Endodermal cell (in vitro differentiated cells): ENCODE measurements around the gene DPF3. TPM values are rescaled to one million over a fixed set of nuclear protein-coding genes. Genes with fewer than 3 reads are reported as not detected.

Experiments
- DNase-seq: peaks from one replicate; pipeline ENCODE4 v3.0.0-alpha.2; 2017
- H3K27ac ChIP-seq: 2 replicates; pipeline ENCODE4 v1.5.1; 2013; ENCODE audit warnings: mild to moderate bottlenecking, low read depth, low read length, moderate library complexity
- H3K27me3 ChIP-seq: 2 replicates; pipeline ENCODE4 v1.6.1; 2013; ENCODE audit warnings: mild to moderate bottlenecking, low read length, moderate library complexity; ENCODE audit not compliant: insufficient read depth, control insufficient read depth, poor library complexity, severe bottlenecking
- H3K36me3 ChIP-seq: 2 replicates; pipeline ENCODE4 v1.7.0; 2013; ENCODE audit warnings: mild to moderate bottlenecking, low read length, moderate library complexity; ENCODE audit not compliant: control insufficient read depth, insufficient read depth
- H3K4me1 ChIP-seq: one replicate; pipeline ENCODE4 v1.7.0; 2013; ENCODE audit warnings: low read length; ENCODE audit not compliant: control insufficient read depth, insufficient read depth
- H3K4me3 ChIP-seq: 2 replicates; pipeline ENCODE4 v1.5.1; 2013; ENCODE audit warnings: mild to moderate bottlenecking, low read length, moderate library complexity
- H3K9ac ChIP-seq: 2 replicates; pipeline ENCODE4 v1.6.1; 2013; ENCODE audit warnings: mild to moderate bottlenecking, low read length, moderate library complexity; ENCODE audit not compliant: poor library complexity, severe bottlenecking; ENCODE audit errors: extremely low read depth
- H3K9me3 ChIP-seq: 2 replicates; pipeline ENCODE4 v1.6.1; 2013; ENCODE audit warnings: mild to moderate bottlenecking, low read length, moderate library complexity; ENCODE audit not compliant: control insufficient read depth
- H3K27ac Mint-ChIP-seq: 2 replicates; pipeline ENCODE4 v1.8.0; 2020; ENCODE audit warnings: mixed read lengths
- H3K27me3 Mint-ChIP-seq: 2 replicates; pipeline ENCODE4 v1.8.0; 2021; ENCODE audit warnings: mild to moderate bottlenecking, mixed read lengths; ENCODE audit not compliant: insufficient read depth
- H3K36me3 Mint-ChIP-seq: 2 replicates; pipeline ENCODE4 v1.8.0; 2020; ENCODE audit warnings: low read depth, mixed read lengths
- H3K4me1 Mint-ChIP-seq: 2 replicates; pipeline ENCODE4 v1.8.0; 2020; ENCODE audit warnings: mixed read lengths
- H3K4me3 Mint-ChIP-seq: 2 replicates; pipeline ENCODE4 v1.8.0; 2020; ENCODE audit warnings: mild to moderate bottlenecking, moderate library complexity, mixed read lengths
- H3K9me3 Mint-ChIP-seq: 2 replicates; pipeline ENCODE4 v1.8.0; 2020; ENCODE audit warnings: mild to moderate bottlenecking, mixed read lengths
- CTCF ChIP-seq: fragments of 200-600 bp; sonication (generic); conservative IDR thresholded peaks from 2 replicates; pipeline ENCODE4 v1.5.0; 2021; ENCODE audit warnings: antibody characterized with exemption, mild to moderate bottlenecking
- WGBS, 2 experiments: methylation state at CpG; one replicate each; pipeline versions ENCODE4 v1.1.5 to v1.1.7; 2013; ENCODE audit warnings: missing lambda C conversion rate in 2 of 2, mixed read lengths in 1 of 2; ENCODE audit not compliant: insufficient coverage in 1 of 2, insufficient read length in 1 of 2; 5-methylcytosine and 5-hydroxymethylcytosine counted together
- total RNA-seq, 2 donors: library from RNA; stranded (reverse); fragmentation: NEBNext Ultra II Directional in 1 of 2; extraction: Animal tissue kit (Norgen Biotek cat#: 25700) in 1 of 2; gene quantifications; 2 replicates in 1 of 2; 3 replicates in 1 of 2; pipeline ENCODE4 v1.2.1, GENCODE V29; 2021

Gene DPF3
- total RNA-seq, 2 donors from 2014 or later = not detected

GRCh38 chr14:72883961-72884360 is 9.9 kb downstream of the DPF3 start:
- H3K4me3 Mint-ChIP-seq = no peak overlapping the region
- Histone ChIP-seq H3K27me3 (no peaks in the 10 kb centered on the region), H3K9me3 (peaks cover 5% of the 10 kb centered on the region), H3K36me3 (no peaks in the 10 kb centered on the region), H3K4me3 (no peak overlapping the region), H3K27ac (no peak overlapping the region), H3K4me1 (no peaks in the 10 kb centered on the region), H3K9ac (no peak overlapping the region)
- H3K27ac Mint-ChIP-seq = peak overlapping the region; percentile 38
- DNase-seq = peak; percentile 64
- peaks cover 18% of the 10 kb centered on the region for H3K4me1 Mint-ChIP-seq
- 88% methylated on average over 4 of the region's 4 CpGs; no CpG with 5 or more reads in 1 of the 2 experiments for WGBS, 2 experiments
- H3K36me3 Mint-ChIP-seq = no peaks in the 10 kb centered on the region
- no peak for TF ChIP-seq CTCF
- H3K27me3 Mint-ChIP-seq = peaks cover 20% of the 10 kb centered on the region
- H3K9me3 Mint-ChIP-seq = peaks cover 14% of the 10 kb centered on the region

GRCh38 chr14:72883109-72883508 is 10.8 kb downstream of the DPF3 start:
- no peak for DNase-seq
- Histone ChIP-seq H3K4me3 (no peak overlapping the region), H3K27me3 (no peaks in the 10 kb centered on the region), H3K9ac (no peak overlapping the region), H3K4me1 (no peaks in the 10 kb centered on the region), H3K27ac (no peak overlapping the region), H3K9me3 (peaks cover 5% of the 10 kb centered on the region), H3K36me3 (no peaks in the 10 kb centered on the region)
- WGBS, 2 experiments = 89% methylated on average over 1 to 2 of the region's 2 CpGs
- Mint-ChIP-seq H3K9me3 (peaks cover 14% of the 10 kb centered on the region), H3K4me3 (no peak overlapping the region), H3K27me3 (peaks cover 17% of the 10 kb centered on the region), H3K36me3 (no peaks in the 10 kb centered on the region), H3K27ac (no peak overlapping the region), H3K4me1 (peaks cover 14% of the 10 kb centered on the region)
- no peak for TF ChIP-seq CTCF

DNA sequence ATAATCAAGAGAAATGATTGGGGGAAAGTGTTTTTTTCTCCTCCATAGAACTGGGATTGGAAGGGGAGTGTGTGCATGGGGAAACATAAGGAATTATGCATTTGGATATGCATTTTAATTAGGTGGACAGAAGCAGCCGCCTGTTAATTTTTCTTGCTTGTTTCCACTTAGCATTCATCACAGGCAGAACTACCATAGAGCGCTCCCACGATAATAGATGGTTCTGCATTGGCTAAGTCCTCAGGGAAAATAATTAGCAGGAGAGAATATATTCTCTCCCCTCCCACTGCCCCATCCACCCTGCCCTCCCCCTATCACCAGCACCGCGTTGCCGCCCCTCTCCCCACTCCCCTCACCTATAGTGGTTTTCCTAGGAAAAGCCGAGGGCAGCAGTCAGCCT is 11.4 kb downstream of the DPF3 start:
- 71 to 94% methylated on average over 3 to 7 of the region's 7 CpGs for WGBS, 2 experiments
- peaks cover 5% of the 10 kb centered on the region for H3K9me3 ChIP-seq
- H3K9me3 Mint-ChIP-seq = peaks cover 14% of the 10 kb centered on the region
- no peaks in the 10 kb centered on the region for H3K4me1 ChIP-seq
- H3K27ac Mint-ChIP-seq = no peak overlapping the region
- H3K4me1 Mint-ChIP-seq = peaks cover 11% of the 10 kb centered on the region
- H3K4me3 Mint-ChIP-seq = no peak overlapping the region
- H3K27me3 Mint-ChIP-seq = peaks cover 17% of the 10 kb centered on the region
- no peak overlapping the region for H3K27ac ChIP-seq
- no peaks in the 10 kb centered on the region for H3K36me3 ChIP-seq
- no peak overlapping the region for H3K4me3 ChIP-seq
- no peaks in the 10 kb centered on the region for H3K36me3 Mint-ChIP-seq
- no peak for DNase-seq
- H3K9ac ChIP-seq = no peak overlapping the region
- H3K27me3 ChIP-seq = no peaks in the 10 kb centered on the region
- TF ChIP-seq CTCF = no peak
